K562 (cell line): ENCODE data around the gene PID1. TPM values are rescaled to one million over a fixed set of nuclear protein-coding genes. Genes with fewer than 3 reads are reported as not detected.

Source experiments
- ATAC-seq: fragments of 200-7000 bp; cut with Tn5 transposase; 3 replicates; pipeline ENCODE4 v1.9.1; 2020; ENCODE audit warnings: moderate library complexity
- BruUV-seq: library from RNA; stranded (reverse); fragments of 400-500 nt; replicated peaks from 2 replicates; lab custom pipeline; 2021; lab: Mats Ljungman, UMichigan
- CTCF ChIA-PET: fragments of 300-600 bp; formaldehyde crosslinking; extraction: SDS; loops from one replicate; lab custom pipeline; 2021; ENCODE audit warnings: low intra/inter-chr PET ratio; lab: Yijun Ruan, JAX
- POLR2A ChIA-PET: fragments of 300-600, 350-650 bp; sonication (Branson Sonifier 250); formaldehyde crosslinking; extraction: SDS; loops from one replicate; lab custom pipeline; 2021; ENCODE audit warnings: antibody characterized with exemption, inconsistent platforms; lab: Yijun Ruan, JAX
- DNase-seq, 4 experiments: peaks; one replicate each; pipeline versions ENCODE4 v3.0.0 to v3.0.0-alpha.2; 2011 to 2018; ENCODE audit warnings: low spot score in 3 of 4, mixed read lengths in 3 of 4; ENCODE audit errors: extremely low read depth in 1 of 4
- FAIRE-seq: peaks from 2 replicates; lab custom pipeline; 2011; peaks lifted over from hg19 to GRCh38; lab: Jason Lieb, UNC
- H2AFZ ChIP-seq: 2 replicates; pipeline ENCODE4 v1.6.0; 2011; ENCODE audit warnings: low read depth, low read length, control low read depth, inconsistent platforms
- H3K27ac ChIP-seq: fragments of 200-600 bp; 3 replicates; pipeline ENCODE4 v1.8.0; 2011; ENCODE audit warnings: low read depth, mild to moderate bottlenecking, control low read depth, inconsistent platforms, low read length, moderate library complexity, mixed read lengths; ENCODE audit errors: extremely low read depth
- H3K27me3 ChIP-seq, 2 experiments: fragments of 300-600 bp in 1 of 2; 2 replicates in 1 of 2; 3 replicates in 1 of 2; pipeline versions ENCODE4 v1.6.0 to v1.8.0; 2011; ENCODE audit warnings: inconsistent platforms in 2 of 2, low read length in 2 of 2, mild to moderate bottlenecking in 1 of 2, mixed read lengths in 1 of 2, moderate library complexity in 1 of 2; ENCODE audit not compliant: control insufficient read depth in 2 of 2, insufficient read depth in 2 of 2
- H3K36me3 ChIP-seq: fragments of 300-600 bp; 3 replicates; pipeline ENCODE4 v1.8.0; 2011; ENCODE audit warnings: mild to moderate bottlenecking, low read length, inconsistent platforms; ENCODE audit not compliant: control insufficient read depth, insufficient read depth
- H3K4me1 ChIP-seq, 2 experiments: fragments of 200-600 bp in 1 of 2; replicated peaks in 1 of 2; 2 replicates in 1 of 2; 3 replicates in 1 of 2; pipeline versions ENCODE4 v1.5.1 to v1.8.0; 2011; ENCODE audit warnings: inconsistent platforms in 2 of 2, low read length in 2 of 2, mild to moderate bottlenecking in 1 of 2, mixed read lengths in 1 of 2, moderate library complexity in 1 of 2; ENCODE audit not compliant: control insufficient read depth in 2 of 2, insufficient read depth in 2 of 2
- H3K4me2 ChIP-seq: 2 replicates; pipeline ENCODE4 v1.6.1; 2011; ENCODE audit warnings: low read length, control low read depth, inconsistent platforms, mixed read lengths; ENCODE audit not compliant: insufficient read depth
- H3K4me3 ChIP-seq: fragments of 200-600 bp; sonication (generic), shearing (Covaris generic); 2 replicates; pipeline ENCODE4 v1.5.1; 2016; ENCODE audit warnings: control low read depth, inconsistent platforms
- H3K79me2 ChIP-seq: fragments of 200-600 bp; 3 replicates; pipeline ENCODE4 v1.8.0; 2011; ENCODE audit warnings: low read length, inconsistent platforms; ENCODE audit not compliant: control insufficient read depth, insufficient read depth
- H3K9ac ChIP-seq, 2 experiments: 2 replicates each; pipeline versions ENCODE4 v1.6.0 to v1.6.1; 2011; ENCODE audit warnings: low read depth in 2 of 2, low read length in 2 of 2, control low read depth in 1 of 2, inconsistent platforms in 1 of 2, mild to moderate bottlenecking in 1 of 2, mixed read lengths in 1 of 2; ENCODE audit not compliant: insufficient read depth in 1 of 2
- H3K9me1 ChIP-seq: one replicate; pipeline ENCODE4 v1.6.0; 2011; ENCODE audit warnings: inconsistent platforms, mild to moderate bottlenecking, low read length, moderate library complexity; ENCODE audit not compliant: control insufficient read depth, insufficient read depth
- H3K9me3 ChIP-seq: replicated peaks from 2 replicates; pipeline ENCODE4 v1.5.1; 2011; ENCODE audit warnings: low read depth, low read length, inconsistent platforms; ENCODE audit not compliant: control insufficient read depth, insufficient read depth
- H4K20me1 ChIP-seq: replicated peaks from 2 replicates; pipeline ENCODE4 v1.6.1; 2011; ENCODE audit warnings: low read length, inconsistent platforms, mixed read lengths; ENCODE audit not compliant: control insufficient read depth, insufficient read depth
- ATF1 ChIP-seq, 2 experiments: fragments of 450-650 bp in 1 of 2; IDR thresholded peaks; 2 replicates each; pipeline ENCODE4 v1.6.1; 2016; ENCODE audit warnings: missing compliant biosample characterization in 1 of 2, missing genetic modification characterization in 1 of 2
- COPS2 ChIP-seq: fragments of 450-650 bp; conservative IDR thresholded peaks from 2 replicates; pipeline ENCODE4 v1.6.1; 2016; ENCODE audit warnings: mild to moderate bottlenecking, moderate library complexity
- CREB1 ChIP-seq, 2 experiments: sonication (generic) in 1 of 2; formaldehyde crosslinking in 1 of 2; IDR thresholded peaks; 2 replicates each; pipeline versions ENCODE4 v1.6.1 to v1.8.0; 2012 to 2022; ENCODE audit warnings: inconsistent platforms in 1 of 2, mild to moderate bottlenecking in 1 of 2, missing genetic modification reagents in 1 of 2, moderate library complexity in 1 of 2
- DACH1 ChIP-seq: fragments of 450-650 bp; IDR thresholded peaks from 2 replicates; pipeline ENCODE4 v1.6.1; 2018; ENCODE audit not compliant: partially characterized antibody
- DDX20 ChIP-seq: fragments of 450-650 bp; IDR thresholded peaks from 2 replicates; pipeline ENCODE4 v1.6.1; 2016; ENCODE audit warnings: missing genetic modification characterization, low read depth, mild to moderate bottlenecking, missing compliant biosample characterization, moderate library complexity
- DIDO1 ChIP-seq: fragments of 450-650 bp; IDR thresholded peaks from 2 replicates; pipeline ENCODE4 v1.6.1; 2016; ENCODE audit warnings: low read depth, missing biosample characterization, missing genetic modification characterization
- EP300 ChIP-seq: IDR thresholded peaks from 2 replicates; pipeline ENCODE4 v1.6.1; 2012; ENCODE audit warnings: low read length, improper control_type of control experiment
- ESRRB ChIP-seq: fragments of 250-450 bp; sonication (Bioruptor Pico); IDR thresholded peaks from 2 replicates; pipeline ENCODE4 v1.5.0; 2020; ENCODE audit warnings: mild to moderate bottlenecking, moderate library complexity, borderline replicate concordance
- HOXB6 ChIP-seq: fragments of 250-450 bp; sonication (Bioruptor Pico); IDR thresholded peaks from 2 replicates; pipeline ENCODE4 v1.5.1; 2022; ENCODE audit warnings: mild to moderate bottlenecking, borderline replicate concordance
- MEF2A ChIP-seq: IDR thresholded peaks from 2 replicates; pipeline ENCODE4 v1.6.1; 2011; ENCODE audit warnings: low read depth, mild to moderate bottlenecking, low read length, moderate library complexity; ENCODE audit not compliant: control insufficient read depth
- NFXL1 ChIP-seq: fragments of 450-650 bp; formaldehyde crosslinking; IDR thresholded peaks from 2 replicates; pipeline ENCODE4 v1.4.0; 2021; ENCODE audit warnings: mild to moderate bottlenecking
- NR2C1 ChIP-seq, 2 experiments: fragments of 450-650 bp; IDR thresholded peaks; 2 replicates each; pipeline ENCODE4 v1.6.1; 2017; ENCODE audit warnings: mild to moderate bottlenecking in 2 of 2, antibody characterized with exemption in 1 of 2, inconsistent platforms in 1 of 2, missing compliant biosample characterization in 1 of 2, missing genetic modification characterization in 1 of 2
- PATZ1 ChIP-seq: fragments of 250-450 bp; sonication (Bioruptor Pico); IDR thresholded peaks from 2 replicates; pipeline ENCODE4 v1.5.0; 2020; ENCODE audit warnings: mild to moderate bottlenecking, borderline replicate concordance
- TBP ChIP-seq: optimal IDR thresholded peaks from 2 replicates; pipeline ENCODE3; 2011; ENCODE audit warnings: low read depth, low read length, improper control_type of control experiment
- ZNF436 ChIP-seq: fragments of 250-450, 450-650 bp; sonication (Bioruptor Pico); formaldehyde crosslinking; IDR thresholded peaks from 2 replicates; pipeline ENCODE4 v1.7.0; 2020; ENCODE audit warnings: mild to moderate bottlenecking
- ZNF639 ChIP-seq, 2 experiments: fragments of 200-800 bp in 1 of 2; sonication (Bioruptor generic) in 1 of 2; sonication (generic) in 1 of 2; formaldehyde crosslinking in 1 of 2; IDR thresholded peaks in 1 of 2; conservative IDR thresholded peaks in 1 of 2; 2 replicates each; pipeline versions ENCODE4 v1.5.0 to v1.6.1; 2016 to 2020; ENCODE audit warnings: missing compliant biosample characterization in 1 of 2, missing genetic modification characterization in 1 of 2, missing genetic modification reagents in 1 of 2
- ZNF644 ChIP-seq: fragments of 200-800 bp; sonication (Bioruptor generic); IDR thresholded peaks from 2 replicates; pipeline ENCODE4 v1.6.1; 2016; ENCODE audit warnings: low read depth, missing genetic modification characterization, missing compliant biosample characterization
- ZNF79 ChIP-seq: fragments of 250-450 bp; sonication (Bioruptor Pico); IDR thresholded peaks from 2 replicates; pipeline ENCODE4 v1.4.0; 2020; ENCODE audit warnings: low read depth, mild to moderate bottlenecking, moderate library complexity
- ZSCAN29 ChIP-seq: fragments of 450-650 bp; IDR thresholded peaks from 2 replicates; pipeline ENCODE4 v1.6.1; 2017
- whole genome bisulfite sequencing: fragments of 100-300 bp; shearing (Covaris generic); methylation state at CpG from one replicate; pipeline ENCODE4 v1.1.6; 2016; ENCODE audit warnings: low coverage, mixed read lengths; ENCODE audit not compliant: insufficient coverage; ENCODE audit errors: missing lambda C conversion rate; 5-methylcytosine and 5-hydroxymethylcytosine counted together
- in situ Hi-C: fragments of 300-500 bp; cut with MboI; formaldehyde crosslinking; loops from 4 replicates; pipeline ENCODE4 v1.15.0; 2018; ENCODE audit warnings: inconsistent platforms, mixed read lengths
- intact Hi-C: fragments of 100-400 bp; cut with micrococcal nuclease; formaldehyde crosslinking; loops from 2 replicates; pipeline ENCODE4 v1.14.2; 2022
- polyA plus RNA-seq, 8 experiments: library from polyadenylated mRNA; depleted of rRNA in 4 of 8; stranded (reverse) in 5 of 8; unstranded in 3 of 8; fragments of >200 nt; fragmentation: Nextera tagmentation in 2 of 8; fragmentation: Illumina TruSeq in 1 of 8; extraction: Ambion mirVana in 2 of 8; extraction: Trizol in 1 of 8; gene quantifications; 2 replicates each; pipeline versions ENCODE4 v1.2.1 to v1.2.3, GENCODE V29; 2011 to 2014; ENCODE audit warnings: inconsistent platforms in 1 of 8, missing spikeins in 1 of 8
- total RNA-seq, 7 experiments: library from RNA; depleted of rRNA in 6 of 7; stranded (reverse); fragments of >200 nt in 6 of 7; fragmentation: Illumina TruSeq in 2 of 7; extraction: Trizol in 2 of 7; gene quantifications; 2 replicates each; pipeline versions ENCODE4 v1.2.1 to v1.2.3, GENCODE V29; 2011 to 2021; ENCODE audit warnings: low replicate concordance in 1 of 7

Gene PID1
- total and polyA plus RNA-seq, 9 of the 15 experiments (the other 6 are each of a cell fraction or from before 2014, with no cell fraction given) = not detected

- BruUV-seq = no TSS peak
- intact Hi-C loops = no loop called here
- ChIA-PET POLR2A (no interaction called here), CTCF (no interaction called here)
- no peak for ATAC-seq
- Histone ChIP-seq H3K27ac (no peak overlapping the region), H4K20me1 (no peaks in the 10 kb centered on the region), H3K27me3 (no peaks in the 10 kb centered on the region), H3K4me1 (no peaks in the 10 kb centered on the region), H3K9ac (no peak overlapping the region), H2AFZ (no peak overlapping the region), H3K4me3 (no peak overlapping the region), H3K36me3 (no peaks in the 10 kb centered on the region), H3K9me1 (no peaks in the 10 kb centered on the region), H3K79me2 (no peaks in the 10 kb centered on the region), H3K9me3 (no peaks in the 10 kb centered on the region), H3K4me2 (no peak overlapping the region)
- WGBS = 10% methylated on average over 3 of the region's 3 CpGs
- in situ Hi-C loops = no loop called here
- TF ChIP-seq NR2C1 (IDR thresholded peaks at IDR 0.05) (no peak), NR2C1 (tag; IDR thresholded peaks at IDR 0.05) (no peak), HOXB6 (CRISPR knock-in tag) (no peak), ZNF79 (CRISPR knock-in tag) (no peak), CREB1 (IDR thresholded peaks at IDR 0.05) (no peak), CREB1 (CRISPR knock-in tag; IDR thresholded peaks at IDR 0.05) (no peak), ZNF644 (no peak), DACH1 (no peak), ATF1 (CRISPR knock-in tag; IDR thresholded peaks at IDR 0.05) (no peak), ATF1 (tag; IDR thresholded peaks at IDR 0.05) (no peak), ESRRB (no peak), ZNF639 (CRISPR knock-in tag; conservative IDR thresholded peaks at IDR 0.05 in 1 of 2, IDR thresholded peaks at IDR 0.05 in 1 of 2) (no peak), DIDO1 (tag) (no peak), TBP (no peak), EP300 (no peak), COPS2 (no peak), ZSCAN29 (no peak), MEF2A (no peak), PATZ1 (CRISPR knock-in tag) (no peak), DDX20 (no peak), ZNF436 (CRISPR knock-in tag) (no peak), NFXL1 (CRISPR knock-in tag) (no peak)
- FAIRE-seq = no peak
- DNase-seq = no peak
Observed at GRCh38 chr2:229089776-229090175, 181.3 kb downstream of the PID1 start.
